HL-60 (cell line): ENCODE results near the gene ALPG.
"Not testable (repeated sequence)": the region's sequence is repeated elsewhere in the genome, so short reads cannot be mapped to it uniquely, and the experiment has no call there.

Experiments
- DNase-seq, 2 experiments: peaks; one replicate each; pipeline ENCODE4 v3.0.0-alpha.2; 2010 to 2020; ENCODE audit warnings: low read depth in 1 of 2, low spot score in 1 of 2
- H3K27ac ChIP-seq: fragments of 250-450 bp; sonication (Bioruptor Pico); replicated peaks from 2 replicates; pipeline ENCODE4 v1.5.1; 2020; ENCODE audit warnings: mild to moderate bottlenecking, moderate library complexity
- H3K27me3 ChIP-seq: fragments of 250-450 bp; sonication (Bioruptor Pico); 2 replicates; pipeline ENCODE4 v1.5.1; 2021; ENCODE audit warnings: mild to moderate bottlenecking, moderate library complexity; ENCODE audit not compliant: insufficient read depth, poor library complexity, severe bottlenecking
- H3K4me3 ChIP-seq: replicated peaks from 2 replicates; pipeline ENCODE4 v1.5.1; 2011; ENCODE audit warnings: mild to moderate bottlenecking, control low read depth, low read length; ENCODE audit not compliant: insufficient read depth
- CTCF ChIP-seq: IDR thresholded peaks from one replicate; pipeline ENCODE4 v1.5.1; 2011; ENCODE audit warnings: low read length, control low read depth, inconsistent platforms; ENCODE audit not compliant: insufficient read depth
- GABPA ChIP-seq: IDR thresholded peaks from 2 replicates; pipeline ENCODE4 v1.6.1; 2012; ENCODE audit warnings: low read depth
- POLR2AphosphoS5 ChIP-seq: IDR thresholded peaks from 2 replicates; pipeline ENCODE4 v1.6.1; 2012; ENCODE audit warnings: low read depth
- REST ChIP-seq: IDR thresholded peaks from 2 replicates; pipeline ENCODE4 v1.6.1; 2012; ENCODE audit warnings: low read depth; ENCODE audit not compliant: insufficient replicate concordance
- SPI1 ChIP-seq: IDR thresholded peaks from 2 replicates; pipeline ENCODE4 v1.6.1; 2012; ENCODE audit warnings: low read depth, mild to moderate bottlenecking, borderline replicate concordance

ALPG gene

GRCh38 chr2:232363784-232364615, 42.6 kb upstream of the ALPG start:
- TF ChIP-seq SPI1 (no peak), POLR2AphosphoS5 (no peak), REST (no peak), CTCF (no peak), GABPA (no peak)
- DNase-seq, result no peak
- no peak overlapping the region for H3K27ac ChIP-seq
- H3K4me3 ChIP-seq, result peak overlapping the region; percentile 12
- no peaks in the 10 kb centered on the region for H3K27me3 ChIP-seq

- H3K27me3 ChIP-seq, H3K27ac ChIP-seq, H3K4me3 ChIP-seq, DNase-seq: not testable (repeated sequence)
Measured at GRCh38 chr2:232364806-232365594, 41.6 kb upstream of the ALPG start.

GRCh38 chr2:232365621-232366321, 40.9 kb upstream of the ALPG start:
- H3K27me3 ChIP-seq, result no peaks in the 10 kb centered on the region
- peak in 1 of 2 experiments; percentile 21 for DNase-seq
- no peak overlapping the region for H3K4me3 ChIP-seq
- H3K27ac ChIP-seq, result no peak overlapping the region
- TF ChIP-seq GABPA (no peak), CTCF (peak; percentile 8)

GRCh38 chr2:232366461-232366860, 40.2 kb upstream of the ALPG start:
- H3K27me3 ChIP-seq, H3K4me3 ChIP-seq, H3K27ac ChIP-seq, DNase-seq: not testable (repeated sequence)

GRCh38 chr2:232367016-232367415, 39.6 kb upstream of the ALPG start:
- DNase-seq, result no peak
- Histone ChIP-seq H3K27me3 (no peaks in the 10 kb centered on the region), H3K27ac (no peak overlapping the region), H3K4me3 (no peak overlapping the region)
- no peak for TF ChIP-seq CTCF
- no peak for TF ChIP-seq REST
- TF ChIP-seq GABPA, result no peak
